T-helper 1 cell treated with Interleukin-12 subunit alpha and Interleukin-12 subunit beta and Interleukin-4 antibody, amounts not matched to agents 30 μg/mL and 1 μg/mL, for 36 hours (primary cell): Measurements from ENCODE around the gene IFRD2.

Experiments used
- H3K27ac Mint-ChIP-seq: one replicate; pipeline ENCODE4 v1.8.0; 2021; ENCODE audit warnings: mild to moderate bottlenecking, mixed read lengths
- H3K27me3 Mint-ChIP-seq: one replicate; pipeline ENCODE4 v1.8.0; 2021; ENCODE audit warnings: low read depth, mixed read lengths
- H3K36me3 Mint-ChIP-seq: one replicate; pipeline ENCODE4 v1.8.0; 2021; ENCODE audit warnings: low read depth, mixed read lengths
- H3K4me1 Mint-ChIP-seq: one replicate; pipeline ENCODE4 v1.8.0; 2021; ENCODE audit warnings: low read depth, mixed read lengths
- H3K4me3 Mint-ChIP-seq: one replicate; pipeline ENCODE4 v1.8.0; 2021; ENCODE audit warnings: mild to moderate bottlenecking, moderate library complexity, mixed read lengths
- H3K9me3 Mint-ChIP-seq: one replicate; pipeline ENCODE4 v1.8.0; 2021; ENCODE audit warnings: mixed read lengths

The IFRD2 gene

DNA sequence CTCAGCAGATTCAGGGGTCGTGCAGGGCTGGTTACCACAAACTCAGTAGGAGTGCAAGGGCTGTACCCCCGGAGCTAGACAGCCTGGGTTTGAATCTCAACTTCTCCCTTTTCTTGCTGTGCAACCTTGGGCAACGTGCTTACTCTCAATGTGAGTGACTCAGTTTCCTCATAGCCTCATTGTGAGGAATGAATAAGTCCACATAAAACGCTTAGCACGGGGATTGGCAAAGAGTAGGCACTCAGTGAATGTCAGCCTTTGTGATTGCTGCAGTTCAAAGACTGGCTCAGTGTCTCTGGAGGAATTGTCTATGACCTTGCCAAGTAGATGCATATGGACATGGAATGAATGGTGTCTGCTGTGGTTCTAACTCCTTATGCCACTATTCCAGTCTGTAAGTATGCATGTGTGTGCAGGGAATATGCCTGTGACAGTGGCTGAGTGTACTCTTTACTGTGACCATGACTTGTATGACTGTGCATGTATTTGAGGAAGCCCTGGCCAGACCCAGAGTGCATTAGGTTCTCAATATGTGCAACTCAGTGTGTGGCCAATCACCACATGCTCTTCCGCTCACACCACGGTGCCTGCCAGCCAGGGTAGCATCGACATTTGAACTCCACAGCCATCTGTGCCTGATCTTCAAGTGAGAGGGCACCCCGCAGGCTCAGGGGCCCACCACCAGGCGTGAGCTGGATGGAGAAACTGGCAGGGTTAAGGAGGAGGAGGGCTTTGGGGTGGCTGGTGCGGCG lies 7.9 kb upstream of the IFRD2 start:
- peak overlapping the region; percentile 96 for H3K4me3 Mint-ChIP-seq
- peak overlapping the region; percentile 95 for H3K27ac Mint-ChIP-seq
- peaks cover 24% of the 10 kb centered on the region for H3K4me1 Mint-ChIP-seq
- H3K9me3 Mint-ChIP-seq = no peaks in the 10 kb centered on the region
- H3K27me3 Mint-ChIP-seq = no peaks in the 10 kb centered on the region
- H3K36me3 Mint-ChIP-seq = peaks cover 3% of the 10 kb centered on the region

DNA sequence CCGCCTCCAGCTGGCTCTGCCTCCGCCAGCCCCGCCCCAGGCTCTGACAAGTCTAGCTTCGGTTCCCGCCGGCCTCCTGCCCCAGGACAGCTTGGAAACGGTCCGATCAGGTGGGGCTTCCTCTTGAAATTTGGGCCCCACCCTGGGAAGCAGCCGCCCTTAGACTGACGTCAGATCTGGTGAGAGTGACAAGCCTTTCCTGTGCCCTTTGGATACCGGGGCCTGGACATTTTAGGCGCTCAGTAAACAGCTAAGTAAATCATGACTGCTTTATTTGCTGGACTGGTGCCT lies 7.4 kb upstream of the IFRD2 start:
- Mint-ChIP-seq H3K27me3 (no peaks in the 10 kb centered on the region), H3K36me3 (peaks cover 3% of the 10 kb centered on the region), H3K4me1 (peaks cover 24% of the 10 kb centered on the region), H3K27ac (peak overlapping the region; percentile 95), H3K9me3 (no peaks in the 10 kb centered on the region), H3K4me3 (peak overlapping the region; percentile 96)

DNA sequence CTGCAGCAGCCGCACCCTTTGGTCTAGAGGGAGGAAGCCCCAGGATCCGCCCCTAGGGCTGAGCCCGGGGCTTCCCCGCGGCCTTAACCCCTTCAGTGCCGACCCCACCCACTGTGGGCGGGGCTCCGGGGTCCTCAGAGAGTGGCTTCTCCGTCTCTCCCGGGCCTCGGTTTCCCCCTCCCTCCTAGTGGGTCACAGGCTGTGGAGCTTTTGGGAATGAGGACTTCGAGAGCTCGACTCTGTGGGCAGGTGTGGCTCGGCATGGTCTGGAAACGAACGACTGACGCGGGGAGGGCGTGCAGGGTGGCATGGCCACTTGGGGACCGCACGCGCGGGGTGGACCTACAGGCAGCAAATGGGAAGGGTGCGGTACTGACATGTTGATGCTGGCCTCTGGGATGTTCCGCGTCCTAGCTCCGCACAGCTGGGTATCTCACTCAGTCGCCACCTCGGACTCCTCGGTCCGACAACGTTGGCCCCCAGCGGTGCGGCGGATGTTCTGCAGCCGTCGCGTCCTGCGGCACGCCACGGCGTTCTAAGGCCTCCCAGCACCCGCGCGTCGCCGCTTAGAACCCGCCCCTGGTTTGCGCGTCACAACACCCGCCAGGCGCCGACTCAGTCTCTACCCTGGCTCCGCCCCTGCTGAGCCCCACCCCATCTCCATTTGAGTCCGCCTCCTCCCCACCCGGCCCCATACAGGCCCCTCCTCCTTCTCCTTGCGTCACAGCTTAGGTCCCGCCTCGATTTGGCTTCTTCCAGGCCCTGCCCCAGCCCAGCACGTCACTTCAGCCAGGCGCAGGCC lies 6.8 kb upstream of the IFRD2 start, which contains the start of the genes HYAL3 and NAA80:
Gene HYAL3 (minus strand): TSS at position 570 of the 802 bp plus-strand sequence. CDS start 3,803 bp downstream, outside the sequence.
Gene NAA80 (minus strand): TSS at position 570 of the 802 bp plus-strand sequence. CDS start 1,942 bp downstream, outside the sequence.
- no peaks in the 10 kb centered on the region for H3K27me3 Mint-ChIP-seq
- H3K4me1 Mint-ChIP-seq = peaks cover 24% of the 10 kb centered on the region
- peak within 1 kb of the TSS; percentile 96 for H3K4me3 Mint-ChIP-seq
- H3K9me3 Mint-ChIP-seq = no peaks in the 10 kb centered on the region
- H3K27ac Mint-ChIP-seq = peak within 1 kb of the TSS; percentile 95
- H3K36me3 Mint-ChIP-seq = peaks cover 3% of the 10 kb centered on the region

DNA sequence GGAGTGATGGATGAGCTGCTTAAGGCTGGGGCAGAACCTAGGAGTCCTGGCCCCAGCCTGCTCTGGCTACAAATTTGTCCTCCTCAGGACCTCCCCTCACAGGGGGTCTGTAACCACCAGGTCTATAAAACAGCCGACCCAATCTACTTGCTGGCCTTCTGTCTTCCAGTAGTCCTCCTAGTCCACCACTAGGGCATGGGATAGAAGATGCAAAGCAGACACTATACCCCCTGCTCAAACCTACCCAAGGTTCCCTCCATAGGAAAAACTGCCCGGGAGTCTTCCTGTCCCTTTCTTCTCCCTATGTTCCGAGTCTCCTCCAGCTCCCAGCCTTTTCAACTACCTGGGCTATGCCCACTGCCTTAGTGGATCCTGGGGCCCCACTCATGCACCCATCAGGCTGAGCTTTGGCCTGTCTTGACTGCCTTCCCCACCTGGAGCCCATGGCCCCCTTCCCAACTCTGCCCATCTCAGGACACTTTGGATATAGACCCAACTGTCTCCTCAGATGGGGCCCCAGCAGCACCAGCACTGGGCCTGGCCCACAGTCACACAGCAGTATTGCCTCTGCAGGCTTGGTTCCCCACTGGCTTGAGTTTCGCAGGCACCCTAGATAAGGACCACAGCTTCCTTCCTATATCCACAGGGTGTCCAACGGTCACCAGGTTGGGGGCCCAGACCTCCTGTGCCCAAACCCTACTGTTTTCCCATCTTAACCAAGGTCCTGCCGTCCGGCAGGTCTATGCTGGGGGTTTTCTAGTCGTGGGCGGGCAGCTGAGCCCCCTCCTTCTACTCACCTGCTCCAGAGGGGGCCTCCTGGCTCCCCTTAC lies 5.9 kb upstream of the IFRD2 start:
- H3K27me3 Mint-ChIP-seq = no peaks in the 10 kb centered on the region
- peak overlapping the region; percentile 96 for H3K4me3 Mint-ChIP-seq
- no peaks in the 10 kb centered on the region for H3K9me3 Mint-ChIP-seq
- H3K27ac Mint-ChIP-seq = peak overlapping the region; percentile 95
- peaks cover 3% of the 10 kb centered on the region for H3K36me3 Mint-ChIP-seq
- H3K4me1 Mint-ChIP-seq = peaks cover 26% of the 10 kb centered on the region

DNA sequence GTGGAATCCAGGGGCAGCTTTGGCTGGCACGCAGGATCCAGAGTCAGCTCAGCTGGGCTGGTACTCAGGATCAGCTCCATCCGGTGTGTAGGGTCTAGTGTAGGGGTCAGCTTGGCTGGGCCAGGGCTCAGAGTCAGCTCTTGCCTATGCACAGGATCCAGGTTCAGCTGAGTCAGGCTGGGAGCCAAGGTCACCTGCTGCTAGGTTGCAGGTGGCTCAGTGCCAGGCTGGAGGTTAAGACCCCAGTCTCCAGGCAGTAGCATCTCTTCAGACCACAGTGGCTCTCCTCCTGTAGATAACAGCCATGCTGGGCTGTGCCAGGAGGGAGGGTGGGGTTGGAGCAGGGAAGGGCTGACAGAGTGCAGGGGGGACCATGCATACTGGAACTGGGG lies 5.2 kb upstream of the IFRD2 start:
- no peaks in the 10 kb centered on the region for H3K9me3 Mint-ChIP-seq
- H3K4me1 Mint-ChIP-seq = peaks cover 34% of the 10 kb centered on the region
- H3K27ac Mint-ChIP-seq = no peak overlapping the region
- peak overlapping the region; percentile 14 for H3K4me3 Mint-ChIP-seq
- H3K36me3 Mint-ChIP-seq = peaks cover 3% of the 10 kb centered on the region
- H3K27me3 Mint-ChIP-seq = no peaks in the 10 kb centered on the region

DNA sequence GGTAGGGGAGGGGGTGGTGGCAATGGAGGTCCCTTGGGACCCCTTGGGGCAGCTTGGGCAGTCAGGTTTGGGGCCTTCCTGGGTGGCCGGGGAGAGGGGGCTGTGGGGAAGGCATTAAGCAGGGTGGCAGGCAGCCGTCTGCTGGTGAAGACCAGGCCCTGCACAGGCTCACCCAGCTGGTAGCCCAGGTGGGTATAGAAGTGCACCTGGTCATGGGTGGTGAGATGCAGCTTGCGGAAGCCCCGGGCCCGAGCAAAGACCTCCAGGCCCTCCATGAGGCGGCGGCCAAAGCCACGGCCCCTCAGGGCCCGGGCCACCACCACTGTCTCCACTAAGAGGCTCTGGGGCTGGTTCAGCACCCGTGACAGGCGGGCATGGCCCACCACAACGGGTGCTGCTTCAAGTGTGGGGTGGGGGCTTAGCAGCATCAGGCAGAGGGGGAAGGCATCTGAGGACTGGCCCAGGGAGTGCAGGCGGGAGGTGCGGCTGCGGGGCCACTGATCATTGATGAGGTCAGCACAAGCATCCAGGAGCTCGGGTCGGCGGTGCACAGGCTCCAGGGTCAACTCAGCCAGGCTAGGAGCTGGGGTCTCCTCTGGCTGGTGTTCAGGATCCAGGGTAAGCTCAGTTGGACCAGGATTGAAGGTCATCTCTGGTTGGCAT lies 4.6 kb upstream of the IFRD2 start:
- H3K4me3 Mint-ChIP-seq = no peak overlapping the region
- H3K9me3 Mint-ChIP-seq = no peaks in the 10 kb centered on the region
- peaks cover 35% of the 10 kb centered on the region for H3K4me1 Mint-ChIP-seq
- H3K27me3 Mint-ChIP-seq = no peaks in the 10 kb centered on the region
- H3K36me3 Mint-ChIP-seq = peaks cover 3% of the 10 kb centered on the region
- no peak overlapping the region for H3K27ac Mint-ChIP-seq

DNA sequence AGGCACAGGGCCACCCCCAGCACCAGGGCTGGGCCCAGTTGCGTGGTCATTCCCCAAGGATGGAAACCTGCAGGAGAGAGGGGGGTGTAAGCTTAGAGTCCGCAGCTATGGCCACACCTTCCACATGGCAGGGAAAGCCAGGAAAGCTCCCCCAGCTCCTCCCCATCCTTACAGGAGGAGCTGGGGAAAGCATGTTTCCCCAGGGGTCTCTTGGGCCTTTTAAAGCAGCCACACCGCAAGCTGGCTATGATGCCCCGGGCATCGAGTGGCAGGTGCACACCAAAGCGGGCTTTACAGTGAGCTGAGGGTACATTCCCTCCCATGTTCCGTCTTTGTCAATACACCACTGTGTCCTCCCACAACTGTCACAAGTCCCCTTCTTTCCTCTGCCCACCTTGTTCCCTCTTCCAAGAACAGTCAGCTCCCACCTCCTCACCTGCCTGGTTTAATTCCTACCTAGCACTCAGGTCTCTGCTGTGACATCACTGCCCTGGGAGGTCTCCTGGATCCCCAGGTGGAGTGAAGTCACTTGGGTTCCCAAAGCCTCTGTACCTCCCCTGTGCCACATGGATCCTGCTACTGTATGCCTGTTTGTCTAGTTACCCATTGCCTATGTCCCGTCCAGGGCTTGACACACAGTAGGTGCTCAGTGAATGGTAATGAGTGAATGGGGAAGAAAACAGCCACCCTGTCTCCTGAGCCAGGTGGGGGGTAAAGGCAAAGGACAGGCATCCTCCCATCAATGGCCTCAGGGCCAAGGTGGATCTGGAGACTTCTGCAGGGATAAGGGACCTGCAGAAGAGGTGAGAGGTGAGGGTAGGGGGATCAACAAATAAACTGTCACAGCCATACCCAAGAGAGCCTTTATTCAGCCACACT lies 3.6 kb upstream of the IFRD2 start:
- Mint-ChIP-seq H3K9me3 (no peaks in the 10 kb centered on the region), H3K4me3 (no peak overlapping the region), H3K27ac (no peak overlapping the region), H3K36me3 (peaks cover 6% of the 10 kb centered on the region), H3K27me3 (no peaks in the 10 kb centered on the region), H3K4me1 (peaks cover 39% of the 10 kb centered on the region)

DNA sequence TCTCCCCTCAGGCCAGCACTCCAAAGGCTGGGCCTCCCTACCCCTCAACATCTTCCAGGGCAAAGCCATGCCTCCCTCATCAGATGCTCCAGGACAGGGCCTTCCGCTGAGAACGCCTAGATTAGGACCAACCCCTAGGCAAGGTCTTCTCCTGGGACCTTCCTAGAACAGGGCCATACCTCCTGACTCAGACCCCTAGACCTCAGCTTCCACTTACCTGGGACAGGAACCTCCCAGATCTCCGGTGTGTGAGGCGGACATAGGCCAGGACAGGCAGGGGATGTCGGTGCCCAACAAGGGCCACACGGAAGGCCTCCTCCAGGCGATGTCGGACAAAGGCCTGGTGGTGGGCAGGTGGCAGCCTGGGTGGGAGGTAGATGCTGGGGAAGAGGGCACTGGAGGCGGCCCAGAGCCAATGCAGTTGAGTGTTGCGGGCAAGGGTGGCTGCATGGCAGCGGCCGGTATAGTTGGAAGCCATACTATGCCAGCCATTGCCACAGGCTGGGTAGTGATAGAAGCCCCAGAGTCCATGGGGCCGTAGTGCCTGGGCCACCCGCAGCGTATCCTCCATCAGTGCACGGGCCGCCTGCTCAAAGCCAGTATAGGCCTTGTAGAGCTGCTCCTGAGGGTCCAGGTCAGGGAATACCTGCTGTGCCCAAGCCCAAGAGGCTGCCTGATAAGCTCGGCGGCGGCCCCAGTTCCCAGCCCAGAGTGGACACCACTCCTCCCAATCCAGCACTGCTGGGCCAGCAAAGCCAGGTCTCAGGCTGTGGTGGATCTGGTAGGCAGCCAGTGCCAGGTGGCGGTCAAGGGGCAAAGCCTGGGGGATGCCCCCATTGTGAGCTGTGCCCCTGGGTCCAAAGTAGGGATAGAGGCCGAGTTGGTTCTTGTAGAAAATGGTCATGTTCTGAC lies 2.5 kb upstream of the IFRD2 start:
- H3K36me3 Mint-ChIP-seq = peaks cover 6% of the 10 kb centered on the region
- H3K27ac Mint-ChIP-seq = no peak overlapping the region
- H3K27me3 Mint-ChIP-seq = no peaks in the 10 kb centered on the region
- H3K4me3 Mint-ChIP-seq = no peak overlapping the region
- H3K9me3 Mint-ChIP-seq = no peaks in the 10 kb centered on the region
- peaks cover 31% of the 10 kb centered on the region for H3K4me1 Mint-ChIP-seq

DNA sequence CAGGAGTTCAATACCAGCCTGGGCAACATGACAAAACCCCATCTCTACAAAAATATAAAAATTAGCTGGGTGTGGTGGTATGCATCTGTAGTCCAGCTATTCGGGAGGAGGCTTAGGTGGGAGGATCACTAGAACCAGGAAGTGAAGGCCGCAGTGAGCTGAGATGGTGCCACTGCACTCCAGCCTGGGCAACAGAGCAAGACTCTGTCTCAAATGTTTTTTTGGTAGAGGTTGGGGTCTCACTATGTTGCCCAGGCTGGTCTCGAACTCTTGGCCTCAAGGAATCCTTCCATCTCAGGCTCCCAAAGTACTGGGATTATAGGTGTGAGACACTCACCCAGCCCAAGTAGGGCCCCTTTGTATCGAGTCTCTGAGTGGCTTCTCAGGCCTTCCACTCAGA lies 1.9 kb upstream of the IFRD2 start:
- no peaks in the 10 kb centered on the region for H3K9me3 Mint-ChIP-seq
- no peak overlapping the region for H3K27ac Mint-ChIP-seq
- no peaks in the 10 kb centered on the region for H3K27me3 Mint-ChIP-seq
- H3K36me3 Mint-ChIP-seq = peaks cover 6% of the 10 kb centered on the region
- H3K4me1 Mint-ChIP-seq = peaks cover 31% of the 10 kb centered on the region
- H3K4me3 Mint-ChIP-seq = no peak overlapping the region

DNA sequence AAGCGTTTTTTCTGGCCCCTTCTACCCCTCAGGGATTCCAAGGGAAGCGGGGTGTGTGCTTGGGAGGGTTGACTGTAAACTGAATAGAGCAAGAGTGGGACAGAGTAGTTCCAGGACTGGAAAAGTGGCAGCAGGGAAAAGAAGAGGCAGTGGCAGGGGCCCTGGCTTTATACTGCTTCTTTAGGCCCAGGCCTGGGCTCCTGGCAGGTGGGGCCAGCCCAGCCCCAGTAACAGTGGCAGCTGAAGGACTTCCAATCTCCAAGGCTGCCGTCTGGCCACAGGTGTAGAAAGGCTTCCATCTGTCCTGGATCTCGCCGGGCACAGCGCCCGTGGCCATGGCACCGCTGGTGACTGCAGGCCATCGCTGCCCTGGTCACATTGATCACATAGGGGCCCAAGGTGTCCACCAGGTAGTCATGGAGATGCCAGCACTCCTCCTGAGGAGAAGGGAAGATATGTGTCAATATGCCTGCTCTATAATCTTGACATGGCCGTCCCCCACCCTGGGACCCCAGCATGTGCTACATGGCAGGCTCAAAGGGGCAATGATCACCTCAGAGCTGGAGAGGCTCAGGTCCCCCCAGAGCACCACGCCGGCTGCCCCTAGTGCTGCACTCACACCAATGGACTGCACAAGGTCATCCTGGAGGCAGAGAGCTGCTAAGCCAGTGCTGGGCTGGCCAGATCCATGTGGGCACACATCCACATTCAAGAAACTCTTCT lies 1.0 kb upstream of the IFRD2 start:
- Mint-ChIP-seq H3K9me3 (no peaks in the 10 kb centered on the region), H3K4me3 (peak overlapping the region; percentile 84), H3K27ac (peak overlapping the region; percentile 98), H3K4me1 (peaks cover 30% of the 10 kb centered on the region), H3K36me3 (peaks cover 6% of the 10 kb centered on the region), H3K27me3 (no peaks in the 10 kb centered on the region)

DNA sequence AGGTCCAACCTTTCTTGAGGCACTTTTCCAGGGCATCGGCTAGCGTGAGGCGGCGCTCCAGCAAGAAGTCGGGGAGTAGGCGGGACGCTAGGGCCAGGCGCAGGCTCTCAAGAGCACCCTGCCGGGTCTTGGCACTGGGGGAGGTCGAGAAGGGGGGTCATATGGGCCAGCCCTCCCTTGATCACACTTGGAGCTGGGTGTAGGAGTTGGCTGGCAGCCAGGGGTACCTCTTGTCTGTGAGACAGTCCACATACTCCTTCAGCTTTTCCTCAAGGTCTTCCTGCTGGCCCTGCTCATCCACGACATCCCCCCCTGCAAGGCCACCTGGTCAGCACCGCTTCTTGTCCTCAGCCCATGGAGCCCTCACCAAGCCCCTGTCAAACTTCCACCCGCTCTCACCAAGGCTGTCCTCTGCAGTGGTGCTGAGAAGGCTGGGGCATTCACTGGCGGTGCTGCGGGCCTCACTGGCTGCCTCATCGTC lies 2.0 kb downstream of the IFRD2 start:
- H3K36me3 Mint-ChIP-seq = peaks cover 6% of the 10 kb centered on the region
- no peak overlapping the region for H3K27ac Mint-ChIP-seq

DNA sequence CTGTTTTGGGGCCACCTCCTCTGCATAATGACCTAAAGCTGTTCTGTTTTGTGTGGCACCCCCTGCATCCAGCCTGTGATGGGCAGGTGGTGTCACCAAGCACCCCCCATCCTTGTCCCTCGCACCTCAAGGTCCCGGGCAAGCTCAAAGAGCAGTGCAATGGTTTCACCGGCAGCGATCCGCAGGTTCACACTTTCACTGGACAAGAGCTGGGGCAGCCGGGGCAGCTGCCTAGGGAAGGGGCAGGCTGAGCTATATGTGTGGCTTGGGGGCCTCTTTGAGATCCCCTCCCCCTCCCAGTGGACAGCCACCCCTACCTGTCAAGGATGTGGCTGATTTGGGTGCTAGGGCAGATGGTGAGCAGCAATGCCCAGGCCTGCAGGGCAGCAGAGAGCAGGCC lies 3.1 kb downstream of the IFRD2 start:
- H3K36me3 Mint-ChIP-seq = peaks cover 6% of the 10 kb centered on the region
- no peak overlapping the region for H3K27ac Mint-ChIP-seq
- no peaks in the 10 kb centered on the region for H3K9me3 Mint-ChIP-seq
- H3K4me1 Mint-ChIP-seq = peaks cover 15% of the 10 kb centered on the region
- no peak overlapping the region for H3K4me3 Mint-ChIP-seq
- no peaks in the 10 kb centered on the region for H3K27me3 Mint-ChIP-seq

More for the DNA sequence above, 2.0 kb downstream of the IFRD2 start:
- Mint-ChIP-seq H3K4me1 (peaks cover 15% of the 10 kb centered on the region), H3K27me3 (no peaks in the 10 kb centered on the region), H3K9me3 (no peaks in the 10 kb centered on the region), H3K4me3 (no peak overlapping the region)
